Measurements from ENCODE around the gene DYSF.
A peak's percentile ranks its signal among the peaks of the same experiment; 100 is the strongest.

Gene DYSF

GRCh38 chr2:71528749-71529148, 75.4 kb downstream of the DYSF start:
- no peak for TF ChIP-seq CTCF (conservative IDR thresholded peaks at IDR 0.05; ENCODE audit: low read length)
- DNase-seq (ENCODE audit: low read depth) = no peak
- H3K4me3 ChIP-seq (ENCODE audit: low read length) = no peak overlapping the region

DNA sequence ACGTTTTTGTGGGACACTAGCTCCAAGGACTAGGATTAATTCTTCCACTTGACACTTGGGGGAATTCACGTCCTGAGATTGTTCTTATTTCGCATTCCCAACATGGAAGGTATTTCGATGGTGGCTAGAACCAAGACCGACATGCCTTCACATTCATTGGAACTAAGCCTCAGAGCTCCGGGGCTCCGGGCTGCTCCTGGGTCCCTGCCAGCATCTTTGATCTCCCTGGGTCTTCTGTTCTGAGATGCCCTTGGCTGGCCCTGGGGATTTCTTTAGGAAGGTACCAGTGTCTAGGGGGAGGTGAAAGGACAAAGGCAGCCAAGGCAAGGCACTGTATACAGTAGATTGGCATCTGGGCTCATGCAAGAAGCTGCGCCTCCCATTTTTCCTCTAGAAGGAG, 76.8 kb downstream of the DYSF start:
- TF ChIP-seq CTCF (conservative IDR thresholded peaks at IDR 0.05; ENCODE audit: low read length) = no peak
- no peak overlapping the region for H3K4me3 ChIP-seq (ENCODE audit: low read length)
- no peak for DNase-seq (ENCODE audit: low read depth)

GRCh38 chr2:71530641-71531332, 77.4 kb downstream of the DYSF start:
- TF ChIP-seq CTCF (conservative IDR thresholded peaks at IDR 0.05; ENCODE audit: low read length) = peak; percentile 70
- peak; percentile 39 for DNase-seq (ENCODE audit: low read depth)
- no peak overlapping the region for H3K4me3 ChIP-seq (ENCODE audit: low read length)

GRCh38 chr2:71531522-71532047, 78.2 kb downstream of the DYSF start:
- peak; percentile 27 for DNase-seq (ENCODE audit: low read depth)
- no peak for TF ChIP-seq CTCF (conservative IDR thresholded peaks at IDR 0.05; ENCODE audit: low read length)
- no peak overlapping the region for H3K4me3 ChIP-seq (ENCODE audit: low read length)

DNA sequence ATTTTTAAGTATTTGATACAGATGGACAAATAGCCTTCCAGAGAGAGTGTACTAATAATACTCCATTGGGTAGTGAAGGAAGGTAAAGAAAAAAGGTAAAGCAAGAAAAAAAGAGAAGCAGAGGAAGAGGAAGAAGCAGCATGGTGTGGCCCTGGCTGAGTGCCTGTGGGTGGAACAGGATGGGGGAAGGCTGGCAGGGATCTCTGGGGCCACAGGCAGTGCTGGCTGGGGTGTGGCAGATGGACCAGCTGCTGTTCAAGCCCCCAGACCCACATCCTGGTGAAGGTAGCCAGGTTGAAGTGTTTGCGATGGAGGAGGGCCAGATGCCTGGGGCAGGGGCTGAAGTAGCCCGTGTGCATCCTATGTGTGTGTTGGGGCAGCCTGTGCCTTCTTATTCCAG, 79.0 kb downstream of the DYSF start:
- TF ChIP-seq CTCF (conservative IDR thresholded peaks at IDR 0.05; ENCODE audit: low read length) = no peak
- no peak for DNase-seq (ENCODE audit: low read depth)
- no peak overlapping the region for H3K4me3 ChIP-seq (ENCODE audit: low read length)

DNA sequence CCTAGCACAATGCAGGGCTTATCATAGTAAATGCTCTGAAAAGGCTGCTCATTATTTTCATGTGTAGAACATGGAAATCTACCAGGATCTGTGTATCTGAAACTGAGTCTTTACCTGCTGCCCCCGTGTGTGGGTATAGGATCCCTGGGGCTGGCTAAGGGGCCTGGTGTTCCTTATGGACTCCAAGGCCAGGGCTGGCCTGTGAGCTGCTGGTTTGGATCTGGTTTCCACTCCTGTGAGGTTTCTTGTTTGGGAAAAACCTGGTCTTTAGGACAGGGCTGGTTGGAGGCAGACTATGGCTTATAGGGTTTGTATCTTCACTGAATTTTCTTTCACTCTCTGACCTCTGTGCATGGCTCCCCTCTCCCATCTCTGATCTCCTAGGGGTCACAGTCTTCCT, 80.8 kb downstream of the DYSF start:
- H3K4me3 ChIP-seq (ENCODE audit: low read length) = no peak overlapping the region
- no peak for TF ChIP-seq CTCF (conservative IDR thresholded peaks at IDR 0.05; ENCODE audit: low read length)
- no peak for DNase-seq (ENCODE audit: low read depth)

DNA sequence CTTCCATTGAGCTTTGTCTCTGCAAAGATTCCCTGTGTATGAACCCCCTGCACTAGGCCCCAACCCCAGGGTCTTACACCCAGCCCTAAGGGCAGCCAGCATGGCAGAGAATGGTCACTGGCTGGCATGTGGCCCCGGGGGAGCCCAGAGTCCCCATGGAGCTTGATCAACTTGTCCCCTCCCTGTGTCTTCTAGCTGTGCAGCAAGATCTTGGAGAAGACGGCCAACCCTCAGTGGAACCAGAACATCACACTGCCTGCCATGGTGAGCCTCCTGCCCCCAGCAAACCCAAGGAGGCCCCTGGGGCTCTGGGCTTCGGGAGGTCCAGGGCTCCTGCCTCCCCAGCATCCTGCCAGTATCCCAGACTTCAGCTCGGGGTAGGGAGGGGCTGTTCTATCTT, 81.5 kb downstream of the DYSF start:
- no peak for DNase-seq (ENCODE audit: low read depth)
- H3K4me3 ChIP-seq (ENCODE audit: low read length) = no peak overlapping the region
- TF ChIP-seq CTCF (conservative IDR thresholded peaks at IDR 0.05; ENCODE audit: low read length) = no peak
